ENCODE data around the gene NAPEPLD.
"Not testable (repeated sequence)": the region's sequence is repeated elsewhere in the genome, so short reads cannot be mapped to it uniquely, and the experiment has no call there.

NAPEPLD gene

GRCh38 chr7:103143868-103144267 lies 5.0 kb downstream of the NAPEPLD start:
- no peak for FAIRE-seq

DNA sequence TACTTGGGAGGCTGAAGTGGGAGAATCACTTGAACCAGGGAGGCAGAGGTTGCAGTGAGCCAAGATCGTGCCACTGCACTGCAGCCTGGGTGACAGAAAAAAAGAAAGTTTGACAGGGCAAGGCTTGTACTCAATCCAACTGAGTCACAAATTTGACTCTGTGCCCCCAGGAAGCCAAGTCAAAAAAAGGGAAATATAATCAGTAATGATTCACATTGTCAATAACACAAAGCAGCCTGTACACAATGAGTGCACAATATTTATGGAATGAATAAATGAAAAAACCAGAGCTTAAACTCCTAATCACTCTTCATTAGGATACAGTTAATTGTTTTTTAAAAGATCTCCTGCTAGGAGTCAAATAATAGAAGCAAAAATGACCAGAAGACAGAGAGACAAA lies 6.4 kb downstream of the NAPEPLD start:
- FAIRE-seq, result no peak

- FAIRE-seq, result no peak
Observed at GRCh38 chr7:103141753-103142404, 7.0 kb downstream of the NAPEPLD start.

DNA sequence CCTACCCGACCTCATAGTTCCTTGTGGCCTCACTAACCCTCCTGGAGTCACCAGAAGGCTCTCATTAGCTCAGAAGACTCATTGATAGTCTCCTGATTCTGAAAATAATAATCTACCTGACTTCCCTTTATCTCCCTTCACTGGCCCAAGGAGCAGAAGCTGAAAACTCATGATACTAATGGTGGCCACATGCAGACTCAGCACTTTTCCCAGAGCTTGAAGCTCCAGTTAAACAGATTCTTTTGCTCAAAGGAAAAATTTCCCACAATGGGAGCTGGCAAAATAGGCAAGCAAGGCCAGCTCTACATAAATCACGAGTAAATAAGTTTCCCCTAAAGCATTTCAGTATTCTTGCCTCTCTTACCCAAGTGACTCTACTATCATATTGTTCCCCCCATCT lies 8.2 kb downstream of the NAPEPLD start:
- no peak for FAIRE-seq

GRCh38 chr7:103140061-103140460 lies 8.8 kb downstream of the NAPEPLD start:
- FAIRE-seq, result no peak

GRCh38 chr7:103134836-103135554 lies 13.9 kb downstream of the NAPEPLD start:
- no peak for FAIRE-seq

DNA sequence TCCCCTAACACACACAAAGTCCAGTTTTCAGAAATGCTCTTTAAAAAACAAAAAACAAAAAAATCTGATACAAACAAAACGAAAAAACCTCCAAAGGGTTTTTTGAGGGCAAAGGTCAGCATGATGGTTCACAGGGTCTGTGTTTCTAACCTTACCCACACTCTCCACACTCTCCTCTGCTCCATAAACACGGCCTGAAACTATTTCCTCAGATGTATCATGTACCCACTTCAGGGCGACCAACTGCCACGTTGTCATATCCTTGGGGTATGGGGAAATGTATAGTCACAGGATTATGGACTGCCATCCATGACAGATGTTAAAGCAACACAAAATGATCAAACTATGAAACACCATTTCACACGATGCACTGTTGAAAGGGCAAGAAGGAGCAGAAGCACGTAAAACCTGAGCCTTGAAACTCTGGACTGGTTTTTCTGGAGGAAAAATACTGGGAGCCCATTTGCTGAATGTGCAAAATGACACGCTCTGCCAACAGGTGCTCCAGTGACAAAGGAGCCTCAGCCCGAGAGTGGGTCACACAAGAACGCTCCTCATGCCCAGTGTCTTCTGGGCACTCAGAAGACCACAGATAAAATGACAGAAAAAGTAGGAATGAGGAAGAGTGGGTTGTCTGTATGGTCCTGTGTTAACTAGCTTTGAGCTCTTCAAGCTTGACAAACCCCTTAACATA lies 15.8 kb downstream of the NAPEPLD start:
- FAIRE-seq, result no peak

GRCh38 chr7:103130901-103131624 lies 17.8 kb downstream of the NAPEPLD start:
- FAIRE-seq, result no peak

DNA sequence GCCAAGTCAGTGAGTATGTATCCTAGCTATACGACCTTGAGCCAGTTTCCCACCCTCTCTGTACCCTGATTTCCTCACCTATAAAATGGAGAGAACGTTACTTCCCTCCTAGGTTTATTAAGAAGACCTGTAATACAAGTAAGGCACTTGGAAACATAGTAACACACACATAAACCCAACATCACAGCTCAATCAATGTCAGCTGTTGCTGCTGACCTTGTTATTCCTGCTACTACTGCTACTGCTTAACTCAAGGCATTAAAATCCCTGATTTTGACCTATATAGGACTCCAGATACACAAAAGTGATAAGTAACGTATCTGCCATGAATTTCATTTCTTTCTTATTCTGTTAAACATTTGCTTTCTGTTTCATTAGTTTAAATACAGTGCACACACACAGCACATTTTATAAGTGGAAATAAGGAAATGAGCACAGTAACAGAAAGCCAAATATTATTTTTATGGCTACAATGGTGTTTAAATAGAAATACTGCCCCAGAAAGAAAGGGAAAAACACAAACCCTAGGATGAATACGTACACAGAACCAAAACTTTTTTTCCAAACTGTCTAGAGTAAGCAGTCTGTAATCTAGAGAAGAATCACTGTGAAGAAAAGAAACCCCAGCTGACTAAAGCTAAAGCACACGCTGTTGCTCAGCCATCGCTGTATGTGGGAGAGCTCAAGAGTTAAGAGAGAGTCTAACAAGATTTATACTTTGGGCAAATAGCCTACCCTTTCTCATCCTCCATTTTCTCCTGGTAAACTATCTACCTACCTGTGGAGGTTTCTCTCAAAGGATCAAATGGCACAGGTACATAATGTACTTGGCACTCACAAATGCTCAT lies 19.0 kb downstream of the NAPEPLD start:
- no peak for FAIRE-seq

DNA sequence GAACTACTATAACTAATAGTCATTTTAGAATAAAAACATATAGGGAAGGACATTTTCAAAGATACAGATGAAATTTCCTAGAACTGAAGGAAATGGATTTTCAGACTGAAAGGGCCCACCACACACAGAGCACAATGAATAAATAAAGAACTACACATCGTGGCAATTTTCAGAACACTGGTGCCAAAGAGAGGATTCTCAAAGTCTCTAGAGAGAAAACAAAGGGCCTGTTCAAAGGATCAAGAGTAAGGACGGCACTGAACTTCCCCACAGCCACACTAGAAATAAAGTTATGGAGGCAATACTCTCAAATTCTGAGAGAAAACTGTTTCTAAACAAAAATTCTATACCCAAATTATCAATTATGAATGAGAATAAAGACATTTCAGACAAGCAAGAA lies 21.9 kb downstream of the NAPEPLD start:
- FAIRE-seq, result no peak

DNA sequence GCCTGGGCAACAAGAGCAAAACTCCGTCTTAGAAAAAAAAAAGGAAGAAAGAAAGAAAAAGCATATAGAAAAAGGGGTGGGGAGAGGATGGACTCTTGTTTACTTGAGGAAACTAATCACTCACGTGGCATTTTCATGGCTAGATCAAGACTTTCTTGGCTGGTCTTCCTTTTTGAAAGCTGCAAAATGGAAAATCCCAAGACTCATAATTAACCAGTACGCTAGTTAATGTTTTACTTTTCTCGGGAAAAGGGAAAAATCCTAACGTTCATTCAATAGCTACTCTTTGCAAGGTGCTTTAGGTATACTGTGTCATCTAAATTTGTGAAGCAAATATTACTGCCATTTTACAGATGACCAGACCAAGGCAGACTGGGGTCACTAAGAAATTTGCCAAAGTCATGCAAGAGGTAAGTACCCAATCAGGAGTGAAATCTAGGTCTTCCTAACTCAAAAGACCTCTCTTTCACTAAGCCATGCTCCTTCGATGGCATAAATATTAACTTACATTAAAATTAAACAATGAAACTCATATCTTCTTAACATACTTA lies 24.4 kb downstream of the NAPEPLD start:
- FAIRE-seq, result no peak

DNA sequence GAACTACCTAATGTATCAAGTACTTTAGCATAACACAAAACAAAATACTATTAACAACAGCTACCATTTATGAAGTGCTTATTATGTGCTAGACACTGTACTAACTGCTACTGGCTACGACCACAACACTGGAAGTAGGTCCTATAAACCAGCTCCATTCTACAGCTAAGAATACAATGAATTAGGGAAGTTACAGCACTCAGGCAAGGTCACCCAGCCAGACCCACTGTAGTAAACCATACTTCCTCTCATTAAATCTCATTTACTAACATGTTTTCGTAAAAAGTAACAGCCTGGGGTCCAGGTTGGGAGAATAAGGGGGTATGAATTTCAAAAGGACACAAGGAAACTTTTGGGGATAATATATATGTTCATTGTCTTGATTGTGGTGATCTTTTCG lies 25.4 kb downstream of the NAPEPLD start:
- no peak for FAIRE-seq

DNA sequence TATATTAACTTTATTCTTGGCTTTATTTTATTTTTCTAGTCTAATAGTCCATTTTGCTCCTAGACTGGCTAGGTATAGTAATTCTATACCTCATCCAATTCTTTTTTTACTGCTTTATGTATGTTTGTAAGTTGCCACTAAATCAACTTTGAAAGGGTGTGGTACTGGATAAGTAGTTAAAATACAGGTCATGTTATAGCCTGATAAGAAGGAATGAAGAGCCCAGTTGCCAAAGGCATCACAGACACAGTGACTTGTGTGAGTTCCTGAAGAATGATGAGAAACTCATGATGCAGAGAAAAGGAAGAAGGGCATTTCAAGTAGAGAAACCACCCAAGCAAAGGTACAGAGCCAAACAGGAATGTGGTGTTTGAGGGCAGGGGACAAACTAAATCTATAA lies 27.3 kb downstream of the NAPEPLD start:
- no peak for FAIRE-seq

DNA sequence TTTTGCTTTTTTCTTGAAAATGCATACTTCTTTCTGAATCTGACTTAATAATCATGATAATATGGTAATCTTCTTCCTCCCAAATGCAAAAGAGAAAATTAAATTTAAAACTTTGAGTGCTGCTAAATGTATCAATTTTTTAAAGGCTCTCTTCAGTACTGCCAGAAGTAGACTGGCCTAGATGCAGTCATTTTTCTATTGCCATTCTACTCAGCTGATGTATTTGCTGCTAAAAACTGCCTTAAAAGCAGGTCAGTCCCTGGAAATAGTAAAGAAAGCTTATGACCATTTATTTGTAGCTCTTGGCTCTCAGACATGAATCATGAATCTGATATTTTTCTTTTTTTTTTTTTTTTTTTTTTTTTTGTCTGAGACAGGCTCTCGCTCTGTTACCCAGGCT lies 28.5 kb downstream of the NAPEPLD start:
- no peak for FAIRE-seq

- no peak for FAIRE-seq
Observed at GRCh38 chr7:103119791-103120291, 29.1 kb downstream of the NAPEPLD start.

DNA sequence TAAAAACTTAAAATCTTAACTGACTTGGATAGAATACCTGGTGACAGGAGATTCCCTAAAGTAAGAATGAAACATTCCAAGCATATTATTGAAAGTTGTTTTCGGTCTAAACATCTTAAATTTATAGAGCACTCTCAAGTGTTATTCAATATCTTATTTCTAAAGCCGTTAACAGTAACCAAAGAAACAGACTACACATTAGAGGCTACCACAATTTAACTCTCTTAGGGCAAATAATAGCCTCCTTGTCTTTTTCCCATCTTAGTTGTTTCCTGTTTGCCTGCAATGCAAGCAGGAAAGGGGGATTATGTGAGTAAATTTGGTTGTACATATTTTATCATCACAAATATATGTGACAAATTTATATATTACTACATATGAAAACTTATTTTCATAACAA lies 31.4 kb downstream of the NAPEPLD start:
- FAIRE-seq, result no peak

- no peak for FAIRE-seq
Observed at GRCh38 chr7:103116991-103117390, 31.9 kb downstream of the NAPEPLD start.

GRCh38 chr7:103116511-103116910 lies 32.4 kb downstream of the NAPEPLD start:
- no peak for FAIRE-seq

GRCh38 chr7:103115771-103116170 lies 33.1 kb downstream of the NAPEPLD start:
- FAIRE-seq, result no peak

GRCh38 chr7:103114576-103115008 lies 34.3 kb downstream of the NAPEPLD start:
- no peak for FAIRE-seq

DNA sequence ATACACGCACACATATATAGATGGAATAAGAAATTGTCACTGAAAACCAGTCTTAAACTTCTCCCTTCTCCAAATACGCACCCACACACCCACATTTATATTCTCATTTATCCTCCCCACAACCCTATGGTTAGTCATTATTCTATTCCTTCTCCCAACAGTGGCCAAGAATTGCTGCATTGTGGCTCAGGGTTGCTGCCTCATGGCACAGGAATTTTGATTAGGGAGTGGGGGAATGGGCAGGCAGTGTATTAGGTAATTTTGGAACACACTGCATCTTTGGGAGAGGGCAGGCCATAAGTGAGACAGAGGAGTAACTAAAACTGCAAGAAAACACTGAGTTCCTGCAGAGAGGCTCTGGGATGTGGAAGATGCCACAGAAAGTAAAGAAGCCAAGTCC lies 35.7 kb downstream of the NAPEPLD start:
- no peak for FAIRE-seq

GRCh38 chr7:103106703-103107070 lies 42.2 kb downstream of the NAPEPLD start:
- FAIRE-seq, result not testable (repeated sequence)
